HT1080 (cell line): ENCODE results near the gene PLEKHH3. TPM values are rescaled to one million over a fixed set of nuclear protein-coding genes. Genes with fewer than 3 reads are reported as not detected.
A peak's percentile ranks its signal among the peaks of the same experiment; 100 is the strongest.

Experiments used
- DNase-seq: peaks from one replicate; pipeline ENCODE4 v3.0.0-alpha.2; 2015; ENCODE audit warnings: low read depth
- total RNA-seq: library from RNA; depleted of rRNA; stranded (reverse); fragments of >200 nt; shearing (Covaris generic); gene quantifications from 2 replicates; pipeline ENCODE4 v1.2.3, GENCODE V29; 2014

Gene PLEKHH3
- total RNA-seq, 1 experiment from 2014 or later = 14.7 TPM

DNA sequence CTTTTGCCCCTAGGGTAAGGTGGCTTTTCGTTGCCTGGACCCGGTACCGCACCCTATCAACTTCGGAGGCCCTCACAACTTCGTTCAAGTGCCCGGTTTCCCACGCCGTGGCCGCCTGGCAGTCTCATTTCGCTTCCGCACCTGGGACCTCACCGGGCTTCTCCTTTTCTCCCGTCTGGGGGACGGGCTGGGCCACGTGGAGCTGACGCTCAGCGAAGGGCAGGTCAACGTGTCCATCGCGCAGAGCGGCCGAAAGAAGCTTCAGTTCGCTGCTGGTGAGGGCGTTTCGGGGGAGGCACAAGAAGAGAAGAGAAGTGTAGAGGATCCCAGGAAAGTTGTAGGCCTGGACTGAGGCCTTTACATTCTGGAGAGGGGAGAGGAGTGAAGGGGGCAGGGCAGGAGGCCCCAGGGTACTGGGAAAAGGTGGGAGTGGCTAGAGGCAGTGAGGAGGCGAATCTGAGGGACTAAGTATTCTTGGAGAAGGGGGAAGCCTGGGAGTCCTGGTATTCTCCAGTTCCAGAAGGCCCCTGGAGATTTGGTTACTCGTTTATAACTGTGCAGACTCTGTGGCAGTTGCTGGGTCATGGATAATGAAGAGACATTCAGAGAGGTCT is 11.0 kb upstream of the PLEKHH3 start:
- DNase-seq = no peak

DNA sequence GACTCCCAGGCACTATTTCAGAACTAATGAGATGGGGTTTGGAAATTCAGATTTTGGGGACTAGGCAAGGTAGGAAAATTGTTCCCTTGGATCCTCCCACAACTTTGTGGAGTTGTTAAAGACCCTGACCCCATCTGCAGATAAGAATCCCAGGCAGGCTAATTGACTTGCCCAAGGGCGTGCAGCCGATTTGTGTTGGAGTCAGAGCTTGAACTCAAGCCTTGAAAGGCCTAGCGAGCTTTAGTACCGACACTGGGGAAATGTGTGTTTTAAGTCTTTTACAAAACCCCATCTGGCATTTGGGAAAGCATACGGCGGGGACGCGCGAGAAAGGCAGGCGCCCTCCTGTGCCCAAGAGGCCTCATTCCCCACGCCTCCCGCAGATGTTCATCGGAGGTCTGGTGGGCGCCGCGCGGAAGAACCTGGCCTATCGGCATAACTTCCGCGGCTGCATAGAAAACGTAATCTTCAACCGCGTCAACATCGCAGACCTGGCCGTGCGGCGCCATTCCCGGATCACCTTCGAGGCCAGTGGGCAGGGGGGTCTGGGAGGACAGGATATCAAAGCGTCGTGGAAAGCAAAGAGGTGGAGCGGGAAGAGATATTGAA is 9.8 kb upstream of the PLEKHH3 start:
- DNase-seq = no peak

DNA sequence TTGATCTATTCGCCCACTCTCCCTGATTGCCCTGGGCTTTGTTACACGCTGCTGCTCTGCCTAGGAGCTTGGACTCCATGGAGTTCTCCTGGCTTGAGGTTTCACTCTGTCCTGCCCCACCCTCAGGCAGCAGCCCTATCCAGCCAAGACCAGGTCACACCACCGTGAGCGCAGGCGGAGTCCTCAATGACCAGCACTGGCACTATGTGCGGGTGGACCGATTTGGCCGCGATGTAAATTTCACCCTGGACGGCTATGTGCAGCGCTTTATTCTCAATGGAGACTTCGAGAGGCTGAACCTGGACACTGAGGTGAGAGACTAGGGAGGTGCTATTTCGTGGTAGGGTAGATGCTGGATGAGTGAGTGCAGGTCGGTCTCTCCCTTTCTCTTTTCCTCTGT is 9.0 kb upstream of the PLEKHH3 start:
- DNase-seq = no peak

DNA sequence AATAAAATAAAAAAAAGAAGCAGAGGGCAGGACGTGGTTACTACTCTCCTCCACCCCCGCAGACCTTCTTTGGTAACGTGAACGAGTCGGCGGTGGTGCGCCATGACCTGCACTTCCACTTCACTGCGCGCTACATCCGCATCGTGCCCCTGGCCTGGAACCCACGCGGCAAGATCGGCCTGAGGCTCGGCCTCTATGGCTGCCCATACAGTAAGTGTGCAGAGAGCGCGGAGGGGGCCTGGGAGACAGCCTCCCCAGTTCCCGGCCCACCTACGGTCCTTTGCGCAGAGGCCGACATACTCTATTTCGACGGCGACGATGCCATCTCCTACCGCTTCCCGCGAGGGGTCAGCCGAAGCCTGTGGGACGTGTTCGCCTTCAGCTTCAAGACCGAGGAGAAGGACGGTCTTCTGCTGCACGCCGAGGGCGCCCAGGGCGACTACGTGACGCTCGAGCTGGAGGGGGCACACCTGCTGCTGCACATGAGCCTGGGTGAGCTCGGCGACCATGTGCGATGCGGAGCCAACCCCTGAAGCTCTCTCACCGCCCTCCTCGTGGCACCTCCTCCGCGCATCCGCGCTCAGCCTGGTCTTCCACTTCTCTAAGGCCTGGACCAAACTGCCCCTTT is 8.2 kb upstream of the PLEKHH3 start:
- DNase-seq = no peak

DNA sequence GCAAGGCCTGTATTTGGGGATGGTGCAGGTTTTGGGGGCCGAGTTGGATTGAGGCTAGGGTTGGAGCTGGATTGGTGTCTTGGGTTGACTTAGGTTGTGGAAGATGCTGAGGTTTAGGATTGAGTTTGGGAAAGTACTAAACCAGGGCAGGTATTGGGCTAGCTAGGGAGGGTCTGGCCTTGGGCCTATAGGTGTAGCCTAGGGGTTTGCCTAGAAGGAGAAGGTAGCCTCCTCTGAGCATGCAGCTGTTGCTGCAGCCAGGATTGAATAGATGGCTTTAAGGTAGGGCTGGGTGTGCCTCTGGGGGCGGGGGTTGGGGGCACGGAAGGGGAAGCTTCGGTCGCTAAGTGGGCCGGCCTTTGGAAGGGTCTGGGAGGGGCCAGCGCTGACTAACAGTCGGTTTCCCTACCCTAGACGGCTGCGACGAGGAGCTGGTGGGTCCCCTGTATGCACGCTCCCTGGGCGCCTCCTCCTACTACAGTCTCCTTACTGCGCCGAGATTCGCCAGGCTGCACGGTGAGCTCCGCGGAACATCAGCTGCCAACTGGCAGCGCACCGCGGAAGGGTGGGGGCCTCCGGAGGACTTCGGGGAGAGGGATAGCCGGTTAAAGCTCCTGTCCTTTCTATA is 6.7 kb upstream of the PLEKHH3 start:
- DNase-seq = no peak

GRCh38 chr17:42682722-42683403 is 6.1 kb upstream of the PLEKHH3 start:
- peak; percentile 65 for DNase-seq

- DNase-seq = peak; percentile 78
These were observed 5.4 kb upstream of the PLEKHH3 start, which contains the start of gene CNTNAP1 for GRCh38 chr17:42681976-42682721. TSS of gene CNTNAP1 (plus strand) at chr17:42682531. CDS start at chr17:42682830, 299 bp downstream.

DNA sequence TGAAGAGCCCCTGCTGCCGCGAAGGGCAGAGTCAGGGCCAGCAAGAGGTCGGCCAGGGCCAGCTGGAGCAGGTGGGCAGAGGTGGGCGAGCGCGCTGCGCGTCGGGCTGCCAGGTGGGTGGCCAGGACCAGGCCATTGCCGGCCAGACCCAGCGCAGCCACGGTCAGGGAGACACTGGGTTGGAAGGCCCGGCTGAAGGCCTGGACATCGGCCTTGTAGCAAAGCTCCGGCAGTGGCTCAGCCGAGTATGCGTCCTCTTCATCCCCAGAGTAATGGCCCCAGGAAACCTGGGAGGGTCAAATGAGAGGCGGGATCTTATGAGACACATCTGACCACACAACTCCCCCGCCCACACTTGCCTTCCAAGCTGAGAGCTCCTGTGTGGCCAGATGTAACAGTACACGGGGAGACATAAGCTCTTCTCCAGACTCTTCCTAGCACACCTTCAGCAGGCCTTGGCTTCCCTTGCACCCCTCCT is 3.6 kb upstream of the PLEKHH3 start:
- DNase-seq = no peak

- no peak for DNase-seq
These were observed 2.9 kb upstream of the PLEKHH3 start for GRCh38 chr17:42679492-42680330.

- DNase-seq = no peak
These were observed 2.2 kb upstream of the PLEKHH3 start for GRCh38 chr17:42678951-42679491.

DNA sequence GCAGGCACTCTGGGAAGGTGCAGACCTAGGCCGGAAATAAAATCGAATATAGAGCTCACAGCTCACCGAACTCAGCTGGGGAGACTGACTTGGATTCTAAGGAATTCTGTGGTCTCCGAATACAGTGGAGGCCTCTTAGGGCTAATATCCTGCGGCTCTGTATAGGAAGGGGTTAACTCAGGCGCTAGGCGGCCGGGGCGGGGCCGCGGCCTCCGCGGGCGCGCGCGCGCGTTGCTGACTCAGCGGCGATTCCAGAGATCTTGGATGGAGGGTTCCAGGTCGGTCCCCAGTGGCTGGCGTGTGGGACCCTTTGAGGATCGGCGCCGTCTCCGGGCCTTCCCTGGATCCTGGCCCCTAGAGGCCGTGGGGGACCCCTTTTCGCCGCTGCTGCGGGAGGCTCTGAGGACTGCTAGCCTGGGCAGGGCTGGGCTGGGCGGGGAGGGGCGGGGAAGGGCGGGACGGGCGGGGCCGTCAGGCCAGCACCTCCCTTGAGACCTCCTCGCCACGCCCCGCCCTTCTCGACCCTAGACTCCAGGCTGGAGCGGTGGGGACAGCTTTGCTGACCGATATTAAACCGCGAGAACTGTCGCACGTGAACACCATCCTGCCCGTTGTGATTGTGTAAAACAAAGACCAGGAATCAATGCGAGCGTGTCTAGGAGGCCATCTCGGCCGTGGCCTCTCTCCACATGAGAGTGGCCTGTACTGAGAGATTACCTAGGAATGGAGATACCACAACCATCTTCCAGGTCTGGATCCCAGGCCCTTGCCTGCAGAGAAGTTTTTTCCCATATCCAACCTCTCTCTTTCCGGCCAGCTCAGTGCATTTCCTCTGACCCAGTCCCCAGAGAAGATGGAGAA is 1.4 kb upstream of the PLEKHH3 start:
- peak; percentile 90 for DNase-seq

DNA sequence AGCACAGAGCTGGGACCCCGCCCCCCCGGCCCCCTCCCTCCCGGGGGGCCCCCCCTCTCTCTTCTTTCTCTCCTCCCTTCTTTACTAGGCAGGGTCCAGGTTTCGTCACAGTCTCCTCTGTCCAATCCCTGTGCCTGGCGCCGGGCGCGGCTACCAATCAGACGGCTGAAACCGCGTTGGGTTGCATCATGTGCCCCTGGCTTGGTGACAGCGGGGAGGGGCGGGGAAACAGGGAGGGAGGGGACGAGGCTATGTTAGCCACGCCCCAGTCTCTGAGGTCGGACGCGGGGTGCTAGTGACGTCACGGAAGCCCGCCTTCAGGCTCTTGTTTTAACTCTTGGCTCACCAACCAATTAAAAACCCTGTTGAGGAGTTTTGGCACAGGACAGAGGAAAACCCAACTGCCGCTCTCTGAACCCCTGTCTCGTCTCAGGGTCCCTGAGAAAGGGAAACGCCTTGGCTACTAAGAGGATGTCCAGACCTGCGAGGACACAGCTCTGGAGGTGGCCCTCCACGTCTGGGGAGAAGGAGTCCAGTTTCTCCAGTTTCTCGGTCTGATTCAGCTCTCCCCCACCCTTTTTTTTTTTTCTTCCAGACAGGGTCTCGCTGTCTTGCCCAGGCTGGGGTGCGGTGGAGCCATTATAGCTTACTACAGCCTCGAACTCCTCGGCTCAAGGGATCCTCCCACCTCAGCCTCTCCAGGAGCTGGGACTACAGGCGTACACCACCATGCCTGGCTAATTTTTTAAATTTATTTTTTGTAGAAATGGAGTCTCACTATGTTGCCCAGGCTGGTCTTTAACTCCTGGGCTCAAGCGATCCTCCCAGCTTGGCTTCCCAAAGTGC is 441 bp upstream of the PLEKHH3 start:
- DNase-seq = peak; percentile 97

- DNase-seq = peak; percentile 31
These were observed 800 bp downstream of the PLEKHH3 start for GRCh38 chr17:42675965-42676423.

DNA sequence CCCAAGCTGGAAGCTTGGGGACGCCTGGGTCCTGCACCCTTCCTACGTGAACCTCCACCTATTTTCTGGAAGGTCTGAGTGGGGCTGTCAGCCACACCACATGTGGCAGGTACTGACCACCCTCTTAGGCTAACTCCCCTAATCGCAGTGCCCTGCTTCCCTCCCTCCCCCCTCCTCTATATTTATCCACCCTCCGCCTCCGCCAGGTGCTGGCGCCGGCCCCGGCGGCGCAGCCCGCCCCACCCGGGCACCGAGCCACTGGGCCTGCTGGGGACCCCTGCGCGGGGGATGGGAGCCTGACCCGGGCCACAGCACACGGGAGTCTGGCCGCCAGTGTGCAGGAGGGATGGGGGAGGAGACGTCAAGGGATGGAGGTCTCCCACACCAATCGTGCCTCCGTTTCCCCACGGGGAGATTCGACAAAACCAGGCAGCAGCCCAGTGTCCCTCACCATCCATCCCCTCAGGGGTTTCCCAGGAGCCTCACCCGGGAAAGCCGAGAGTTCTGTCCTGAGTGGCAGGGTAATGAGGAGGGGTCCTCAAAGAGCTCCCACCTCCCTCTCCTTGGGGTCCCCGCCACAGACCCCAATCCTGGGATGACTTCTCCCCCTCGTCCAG is 1.3 kb downstream of the PLEKHH3 start:
- no peak for DNase-seq

- no peak for DNase-seq
These were observed 1.9 kb downstream of the PLEKHH3 start for GRCh38 chr17:42674755-42675347.

DNA sequence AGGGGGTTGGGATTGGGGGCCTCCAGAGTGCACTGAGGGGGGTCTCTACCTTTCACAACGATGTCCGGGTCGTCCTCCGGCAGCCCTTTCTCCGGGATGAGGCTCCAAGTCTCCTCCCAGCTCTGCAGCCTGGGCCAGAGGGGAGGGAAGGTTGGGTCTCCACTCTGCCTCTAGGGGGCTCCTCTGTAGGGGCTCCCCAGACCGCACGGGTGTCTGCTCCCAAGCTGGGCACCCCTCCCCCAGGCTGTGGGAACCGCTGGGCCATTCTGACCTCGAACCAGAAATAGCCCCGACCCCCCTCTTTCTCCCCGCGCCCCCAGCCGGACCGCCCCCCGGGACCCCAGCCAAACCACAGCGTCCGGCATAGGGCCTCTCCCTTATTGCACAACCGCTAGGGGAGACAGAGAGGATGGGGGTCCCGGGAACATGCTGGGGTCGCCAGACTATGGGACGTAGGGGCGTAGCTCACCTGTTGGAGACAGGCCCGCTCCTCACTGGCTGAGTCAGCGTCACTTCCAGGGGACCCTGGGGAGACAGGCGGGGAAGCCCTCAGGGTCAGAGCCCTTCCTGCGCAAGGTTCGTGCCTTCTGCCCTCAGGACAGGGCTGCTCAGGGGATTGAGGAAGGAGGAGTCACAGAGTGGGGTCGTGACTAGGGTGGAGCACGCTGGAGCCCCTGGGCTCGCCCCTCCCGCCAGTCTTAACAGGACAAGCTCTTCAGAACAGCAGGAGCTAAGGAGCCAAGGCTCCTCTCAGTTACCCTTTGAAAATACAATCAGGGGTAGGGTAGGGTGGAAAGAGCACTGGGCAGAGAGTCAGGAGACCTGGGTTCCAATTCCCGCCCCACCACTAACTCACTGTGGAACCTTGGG is 2.7 kb downstream of the PLEKHH3 start:
- DNase-seq = peak; percentile 36
